ENCODE measurements around the gene HOXA7.

DNA sequence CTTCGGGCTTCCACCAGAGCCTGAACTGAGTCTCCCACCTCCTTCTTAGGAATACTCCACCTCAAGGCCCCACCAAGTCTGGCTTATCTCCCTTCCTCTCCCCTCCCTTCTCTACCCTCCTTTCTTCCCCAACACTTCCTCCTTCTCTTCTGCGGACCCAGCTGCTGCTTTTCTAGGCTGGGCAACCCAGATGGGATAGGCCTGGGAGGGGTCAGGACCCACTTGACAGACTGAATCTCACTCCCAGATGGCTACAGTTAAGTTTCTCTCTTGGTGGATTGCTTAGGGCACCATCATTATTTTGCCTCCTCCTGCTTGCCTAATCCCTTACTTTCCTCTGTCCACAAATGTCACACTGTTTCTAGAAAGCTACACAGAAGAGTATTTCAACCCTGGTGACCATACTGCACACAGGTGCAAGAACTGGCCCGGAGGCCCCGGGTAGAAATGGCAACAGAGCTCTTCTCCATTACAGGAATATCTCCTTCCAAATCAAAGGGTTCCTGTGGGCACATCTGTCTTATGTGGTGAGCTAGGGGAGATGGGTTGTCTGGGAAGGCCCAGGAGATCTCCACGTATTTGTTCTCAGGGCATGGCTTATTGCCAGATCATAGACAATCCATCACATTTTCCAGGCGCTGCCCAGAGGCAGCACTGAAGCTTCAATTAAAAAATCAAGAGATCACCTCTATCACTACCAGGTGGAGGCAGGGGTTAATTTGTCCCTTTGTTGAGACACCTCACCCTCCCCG, 33.7 kb upstream of the HOXA7 start:
- no peak for TF ChIP-seq POLR2A (IDR thresholded peaks at IDR 0.05)
- TF ChIP-seq, protein P1, sequence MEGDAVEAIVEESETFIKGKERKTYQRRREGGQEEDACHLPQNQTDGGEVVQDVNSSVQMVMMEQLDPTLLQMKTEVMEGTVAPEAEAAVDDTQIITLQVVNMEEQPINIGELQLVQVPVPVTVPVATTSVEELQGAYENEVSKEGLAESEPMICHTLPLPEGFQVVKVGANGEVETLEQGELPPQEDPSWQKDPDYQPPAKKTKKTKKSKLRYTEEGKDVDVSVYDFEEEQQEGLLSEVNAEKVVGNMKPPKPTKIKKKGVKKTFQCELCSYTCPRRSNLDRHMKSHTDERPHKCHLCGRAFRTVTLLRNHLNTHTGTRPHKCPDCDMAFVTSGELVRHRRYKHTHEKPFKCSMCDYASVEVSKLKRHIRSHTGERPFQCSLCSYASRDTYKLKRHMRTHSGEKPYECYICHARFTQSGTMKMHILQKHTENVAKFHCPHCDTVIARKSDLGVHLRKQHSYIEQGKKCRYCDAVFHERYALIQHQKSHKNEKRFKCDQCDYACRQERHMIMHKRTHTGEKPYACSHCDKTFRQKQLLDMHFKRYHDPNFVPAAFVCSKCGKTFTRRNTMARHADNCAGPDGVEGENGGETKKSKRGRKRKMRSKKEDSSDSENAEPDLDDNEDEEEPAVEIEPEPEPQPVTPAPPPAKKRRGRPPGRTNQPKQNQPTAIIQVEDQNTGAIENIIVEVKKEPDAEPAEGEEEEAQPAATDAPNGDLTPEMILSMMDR (IDR thresholded peaks at IDR 0.05): no peak

Data from Peyer's patch (tissue), 4 donors.